Ishikawa (cell line): ENCODE data around the gene MRFAP1.

Source experiments
- CEBPB ChIP-seq: IDR thresholded peaks from 2 replicates; pipeline ENCODE4 v1.6.1; 2012
- EP300 ChIP-seq: IDR thresholded peaks from 2 replicates; pipeline ENCODE4 v1.6.1; 2012; ENCODE audit warnings: borderline replicate concordance
- FOXM1 ChIP-seq: IDR thresholded peaks from 2 replicates; pipeline ENCODE4 v1.6.1; 2012; ENCODE audit warnings: low read depth, borderline replicate concordance
- RAD21 ChIP-seq: IDR thresholded peaks from 2 replicates; pipeline ENCODE4 v1.6.1; 2012; ENCODE audit warnings: low read depth
- TAF1 ChIP-seq: IDR thresholded peaks from 2 replicates; pipeline ENCODE4 v1.6.1; 2012; ENCODE audit warnings: low read depth, mild to moderate bottlenecking
- TEAD4 ChIP-seq: IDR thresholded peaks from 2 replicates; pipeline ENCODE4 v1.6.1; 2012
- YY1 ChIP-seq: IDR thresholded peaks from 2 replicates; pipeline ENCODE4 v1.6.1; 2012; ENCODE audit warnings: low read depth
- TF ChIP-seq, protein P1 (sequence below): IDR thresholded peaks from 2 replicates; pipeline ENCODE4 v1.6.1; 2012
- TF ChIP-seq, protein P2 (sequence below): IDR thresholded peaks from 2 replicates; pipeline ENCODE4 v1.6.1; 2012
- TF ChIP-seq, protein P3 (sequence below): IDR thresholded peaks from 2 replicates; pipeline ENCODE4 v1.6.1; 2012; ENCODE audit warnings: low read depth, mild to moderate bottlenecking

DNA sequence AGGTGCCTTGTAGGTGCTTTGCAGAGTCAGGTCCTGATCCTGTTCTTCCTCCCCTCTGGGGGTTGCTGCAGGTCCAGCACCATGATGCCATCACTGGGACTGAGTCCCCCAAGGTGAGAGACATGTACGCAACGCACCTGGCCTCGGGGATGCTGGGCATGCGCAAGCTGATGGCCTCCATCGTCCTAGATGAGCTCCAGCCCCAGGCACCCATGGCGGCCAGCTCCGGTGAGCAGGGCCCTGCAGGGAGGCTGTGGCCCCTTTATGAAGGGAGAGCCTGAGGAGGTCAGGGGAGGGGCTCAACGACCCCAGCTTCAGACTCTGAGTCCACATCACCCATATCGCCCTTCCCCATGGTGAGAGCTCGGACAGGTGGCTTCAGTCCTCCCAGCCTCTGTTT, 42.4 kb upstream of the MRFAP1 start:
- no peak for TF ChIP-seq RAD21
- TF ChIP-seq, protein P1, sequence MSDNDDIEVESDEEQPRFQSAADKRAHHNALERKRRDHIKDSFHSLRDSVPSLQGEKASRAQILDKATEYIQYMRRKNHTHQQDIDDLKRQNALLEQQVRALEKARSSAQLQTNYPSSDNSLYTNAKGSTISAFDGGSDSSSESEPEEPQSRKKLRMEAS = no peak
- TF ChIP-seq EP300 = no peak
- TF ChIP-seq, protein P2, sequence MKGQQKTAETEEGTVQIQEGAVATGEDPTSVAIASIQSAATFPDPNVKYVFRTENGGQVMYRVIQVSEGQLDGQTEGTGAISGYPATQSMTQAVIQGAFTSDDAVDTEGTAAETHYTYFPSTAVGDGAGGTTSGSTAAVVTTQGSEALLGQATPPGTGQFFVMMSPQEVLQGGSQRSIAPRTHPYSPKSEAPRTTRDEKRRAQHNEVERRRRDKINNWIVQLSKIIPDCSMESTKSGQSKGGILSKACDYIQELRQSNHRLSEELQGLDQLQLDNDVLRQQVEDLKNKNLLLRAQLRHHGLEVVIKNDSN = no peak
- no peak for TF ChIP-seq YY1
- no peak for TF ChIP-seq TAF1
- TF ChIP-seq, protein P3, sequence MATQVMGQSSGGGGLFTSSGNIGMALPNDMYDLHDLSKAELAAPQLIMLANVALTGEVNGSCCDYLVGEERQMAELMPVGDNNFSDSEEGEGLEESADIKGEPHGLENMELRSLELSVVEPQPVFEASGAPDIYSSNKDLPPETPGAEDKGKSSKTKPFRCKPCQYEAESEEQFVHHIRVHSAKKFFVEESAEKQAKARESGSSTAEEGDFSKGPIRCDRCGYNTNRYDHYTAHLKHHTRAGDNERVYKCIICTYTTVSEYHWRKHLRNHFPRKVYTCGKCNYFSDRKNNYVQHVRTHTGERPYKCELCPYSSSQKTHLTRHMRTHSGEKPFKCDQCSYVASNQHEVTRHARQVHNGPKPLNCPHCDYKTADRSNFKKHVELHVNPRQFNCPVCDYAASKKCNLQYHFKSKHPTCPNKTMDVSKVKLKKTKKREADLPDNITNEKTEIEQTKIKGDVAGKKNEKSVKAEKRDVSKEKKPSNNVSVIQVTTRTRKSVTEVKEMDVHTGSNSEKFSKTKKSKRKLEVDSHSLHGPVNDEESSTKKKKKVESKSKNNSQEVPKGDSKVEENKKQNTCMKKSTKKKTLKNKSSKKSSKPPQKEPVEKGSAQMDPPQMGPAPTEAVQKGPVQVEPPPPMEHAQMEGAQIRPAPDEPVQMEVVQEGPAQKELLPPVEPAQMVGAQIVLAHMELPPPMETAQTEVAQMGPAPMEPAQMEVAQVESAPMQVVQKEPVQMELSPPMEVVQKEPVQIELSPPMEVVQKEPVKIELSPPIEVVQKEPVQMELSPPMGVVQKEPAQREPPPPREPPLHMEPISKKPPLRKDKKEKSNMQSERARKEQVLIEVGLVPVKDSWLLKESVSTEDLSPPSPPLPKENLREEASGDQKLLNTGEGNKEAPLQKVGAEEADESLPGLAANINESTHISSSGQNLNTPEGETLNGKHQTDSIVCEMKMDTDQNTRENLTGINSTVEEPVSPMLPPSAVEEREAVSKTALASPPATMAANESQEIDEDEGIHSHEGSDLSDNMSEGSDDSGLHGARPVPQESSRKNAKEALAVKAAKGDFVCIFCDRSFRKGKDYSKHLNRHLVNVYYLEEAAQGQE = no peak
- no peak for TF ChIP-seq TEAD4
- TF ChIP-seq CEBPB = no peak
- no peak for TF ChIP-seq FOXM1
